ENCODE data around the gene SPTAN1. TPM values are rescaled to one million over a fixed set of nuclear protein-coding genes. Genes with fewer than 3 reads are reported as not detected.
"Not testable (repeated sequence)": the region's sequence is repeated elsewhere in the genome, so short reads cannot be mapped to it uniquely, and the experiment has no call there.

SPTAN1 gene
- polyA plus RNA-seq, 4 donors: 299 to 423 (median 338) TPM

DNA sequence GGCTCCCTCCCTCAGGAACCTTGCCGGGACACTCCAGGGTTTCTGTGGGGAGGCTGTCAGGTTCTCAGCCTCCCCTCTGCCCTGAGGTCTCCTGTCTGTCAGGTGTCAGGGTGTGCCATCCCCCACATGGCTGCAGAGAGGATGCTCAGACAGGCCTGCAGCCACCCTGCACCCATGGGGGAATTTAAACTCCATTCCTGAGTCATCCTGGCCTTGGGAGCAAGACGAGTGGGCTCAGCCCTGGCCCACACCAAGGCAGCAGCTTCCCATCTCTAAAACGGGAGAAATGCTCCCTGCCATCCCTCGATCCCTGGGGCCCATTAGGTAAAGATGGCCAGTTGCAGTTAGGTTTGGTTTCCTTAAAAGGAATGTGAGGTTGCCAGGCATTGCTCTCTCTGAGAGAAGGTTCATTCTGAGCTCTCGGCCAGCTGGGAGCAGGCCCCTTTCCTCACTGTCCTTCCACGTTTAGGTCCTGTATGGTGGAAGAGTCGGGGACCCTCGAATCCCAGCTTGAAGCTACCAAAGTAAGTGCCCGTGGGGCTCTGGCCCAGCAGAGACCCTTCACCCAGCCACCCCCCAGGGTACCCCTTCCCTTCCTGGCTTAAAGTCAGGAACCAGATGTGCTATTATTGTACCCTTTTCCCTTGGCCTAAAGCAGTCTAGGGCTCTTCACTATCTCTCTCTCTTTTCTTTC, 77.6 kb downstream of the SPTAN1 start:
- no peak for DNase-seq (ENCODE audit: low read depth in 4 of 4, low spot score in 3 of 4)

DNA sequence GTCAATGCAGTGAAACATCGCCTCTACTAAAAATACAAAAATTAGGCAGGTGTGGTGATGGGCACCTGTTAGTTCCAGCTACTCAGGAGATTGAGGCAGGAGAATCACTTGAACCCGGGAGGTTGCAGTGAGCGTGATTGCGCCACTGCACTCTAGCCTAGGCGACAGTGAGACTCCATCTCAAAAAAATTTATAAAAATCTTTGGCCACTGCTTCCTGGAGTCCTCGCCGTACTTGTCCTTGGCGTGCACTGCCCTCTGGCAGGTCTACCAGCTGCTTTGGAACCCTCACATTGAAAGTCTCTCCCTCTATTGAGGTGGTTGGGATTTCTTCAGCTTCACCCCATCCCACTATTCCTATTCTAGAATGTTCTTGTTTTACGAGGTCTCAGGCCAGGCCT, 79.2 kb downstream of the SPTAN1 start:
- DNase-seq (ENCODE audit: low read depth in 4 of 4, low spot score in 3 of 4): no peak

GRCh38 chr9:128632066-128632465, 79.7 kb downstream of the SPTAN1 start:
- DNase-seq (ENCODE audit: low read depth in 4 of 4, low spot score in 3 of 4): no peak

DNA sequence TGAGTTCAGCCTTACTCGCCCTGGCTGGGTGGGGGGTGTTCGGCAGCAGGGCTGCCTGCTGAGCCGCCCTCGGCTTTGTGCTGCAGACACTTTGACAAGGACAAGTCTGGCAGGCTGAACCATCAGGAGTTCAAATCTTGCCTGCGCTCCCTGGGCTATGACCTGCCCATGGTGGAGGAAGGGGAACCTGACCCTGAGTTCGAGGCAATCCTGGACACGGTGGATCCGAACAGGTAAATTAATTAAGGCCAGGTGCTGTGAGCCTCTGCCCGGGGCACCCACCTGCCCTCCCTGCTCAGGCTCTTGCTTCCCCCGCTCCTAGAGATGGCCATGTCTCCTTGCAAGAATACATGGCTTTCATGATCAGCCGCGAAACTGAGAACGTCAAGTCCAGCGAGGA, 80.1 kb downstream of the SPTAN1 start:
- no peak for DNase-seq (ENCODE audit: low read depth in 4 of 4, low spot score in 3 of 4)

- no peak for DNase-seq (ENCODE audit: low read depth in 4 of 4, low spot score in 3 of 4)
Observed at GRCh38 chr9:128633057-128633456, 80.7 kb downstream of the SPTAN1 start.

GRCh38 chr9:128633601-128634000, 81.2 kb downstream of the SPTAN1 start:
- no peak for DNase-seq (ENCODE audit: low read depth in 4 of 4, low spot score in 3 of 4)

DNA sequence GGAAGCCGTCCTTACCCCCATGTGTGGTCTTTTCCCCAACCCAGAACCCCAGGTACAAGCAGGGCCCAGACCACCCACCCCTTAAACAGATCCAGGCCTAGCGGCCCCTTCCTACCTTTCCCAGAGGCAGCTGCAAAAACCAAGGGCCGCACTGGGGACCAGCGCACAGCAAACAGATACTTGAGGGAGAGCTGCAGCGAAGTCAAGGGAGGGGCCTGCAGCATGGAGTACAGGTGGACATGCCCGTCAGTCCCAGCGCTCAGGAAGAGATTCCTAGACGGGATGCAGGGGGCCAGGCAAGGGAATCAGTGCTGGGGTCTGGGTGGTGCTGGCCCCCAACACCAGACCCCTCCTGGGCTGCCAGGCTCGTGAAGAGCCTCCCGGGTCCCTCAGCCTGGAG, 81.7 kb downstream of the SPTAN1 start:
- DNase-seq (ENCODE audit: low read depth in 4 of 4, low spot score in 3 of 4): no peak

GRCh38 chr9:128634651-128635262, 82.4 kb downstream of the SPTAN1 start:
- no peak for DNase-seq (ENCODE audit: low read depth in 4 of 4, low spot score in 3 of 4)

DNA sequence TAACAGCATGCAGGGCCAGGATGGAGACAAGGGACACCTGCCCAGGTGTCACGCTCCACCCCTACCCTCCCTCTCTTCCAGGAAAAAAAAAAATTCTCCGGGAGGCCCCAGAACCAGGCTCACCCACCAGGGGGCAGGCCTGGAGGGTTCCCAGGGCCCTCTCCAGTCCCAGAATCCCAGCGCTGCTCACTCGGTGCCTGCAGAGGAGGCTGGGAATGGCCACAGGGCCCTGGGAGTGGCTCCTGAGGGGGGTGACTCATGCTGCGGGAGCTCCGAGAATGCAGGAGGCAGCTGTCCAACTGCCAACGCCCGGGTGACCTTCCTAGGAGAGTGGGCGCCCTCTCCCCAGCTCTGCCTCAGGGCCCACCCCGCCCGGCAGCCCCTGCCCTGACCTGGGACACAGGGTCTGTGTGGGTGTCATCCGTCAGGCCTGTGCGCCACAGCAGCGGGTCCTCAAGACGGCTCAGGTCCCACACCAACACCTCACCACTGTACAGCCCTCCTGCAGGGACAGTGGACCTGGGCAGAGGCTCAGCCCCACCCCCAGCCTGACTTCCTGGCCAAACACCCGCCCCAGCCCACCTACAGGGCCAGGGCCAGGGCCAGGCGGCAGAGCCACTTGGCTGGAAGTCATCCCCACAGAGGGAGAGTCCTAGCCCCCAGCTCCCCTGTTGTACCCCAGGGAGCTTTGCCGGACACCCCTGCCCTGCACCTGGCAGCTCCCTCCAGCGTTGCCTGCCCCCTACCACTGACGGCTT, 83.1 kb downstream of the SPTAN1 start:
- no peak for DNase-seq (ENCODE audit: low read depth in 4 of 4, low spot score in 3 of 4)

GRCh38 chr9:128636024-128636390, 83.6 kb downstream of the SPTAN1 start:
- no peak for DNase-seq (ENCODE audit: low read depth in 4 of 4, low spot score in 3 of 4)

GRCh38 chr9:128636556-128637530, 84.5 kb downstream of the SPTAN1 start:
- DNase-seq (ENCODE audit: low read depth in 4 of 4, low spot score in 3 of 4): no peak

- DNase-seq (ENCODE audit: low read depth in 4 of 4, low spot score in 3 of 4): no peak
Observed at GRCh38 chr9:128637656-128638055, 85.3 kb downstream of the SPTAN1 start.

DNA sequence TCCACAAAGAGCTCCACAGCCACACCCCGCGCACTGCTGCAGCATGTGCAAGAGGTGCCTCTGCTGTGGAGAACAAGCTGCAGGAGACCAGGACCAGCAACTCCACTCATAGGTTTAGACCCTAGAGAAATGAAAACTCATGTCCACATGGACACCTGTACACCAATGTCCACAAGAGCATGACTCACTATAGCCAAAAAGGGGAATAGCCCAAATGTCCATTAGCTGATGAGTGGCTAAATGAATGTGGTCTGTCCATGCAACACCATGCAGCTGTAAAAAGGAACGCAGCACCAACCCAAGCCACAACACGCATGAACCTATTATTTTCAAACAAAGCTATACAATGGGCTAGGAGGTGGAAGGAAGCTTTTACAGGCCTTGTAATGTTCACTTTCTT, 86.2 kb downstream of the SPTAN1 start:
- DNase-seq (ENCODE audit: low read depth in 4 of 4, low spot score in 3 of 4): no peak

- no peak for DNase-seq (ENCODE audit: low read depth in 4 of 4, low spot score in 3 of 4)
Observed at GRCh38 chr9:128640603-128641002, 88.2 kb downstream of the SPTAN1 start.

DNA sequence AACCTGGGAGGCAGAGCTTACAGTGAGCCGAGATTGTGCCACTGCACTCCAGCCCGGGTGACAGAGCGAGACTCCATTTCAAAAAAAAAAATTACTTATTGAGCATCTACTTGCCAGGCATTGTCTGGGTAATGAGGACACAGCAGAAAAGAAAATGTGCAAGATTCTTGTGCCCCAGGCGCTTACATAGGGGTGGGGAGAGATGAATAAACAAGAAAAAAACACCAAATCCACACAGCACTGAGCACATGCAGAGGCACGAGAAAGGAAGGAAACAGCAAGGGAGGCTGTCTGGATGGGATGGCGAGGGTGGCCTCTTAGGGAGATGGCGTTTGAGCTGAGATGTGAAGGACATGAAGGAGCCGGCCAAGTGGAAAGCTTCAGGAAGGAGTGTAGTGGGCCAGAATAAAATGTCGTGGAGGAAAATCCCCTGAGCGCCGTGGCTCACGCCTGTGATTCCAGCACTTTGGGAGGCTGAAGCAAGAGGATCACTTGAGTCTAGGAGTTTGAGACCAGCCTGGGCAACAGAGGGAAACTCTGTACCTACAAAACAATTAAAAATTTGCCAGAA, 90.4 kb downstream of the SPTAN1 start:
- DNase-seq (ENCODE audit: low read depth in 4 of 4, low spot score in 3 of 4): no peak

GRCh38 chr9:128643519-128644300, 91.3 kb downstream of the SPTAN1 start:
- no peak for DNase-seq (ENCODE audit: low read depth in 4 of 4, low spot score in 3 of 4)

- not testable (repeated sequence) for DNase-seq (ENCODE audit: low read depth in 4 of 4, low spot score in 3 of 4)
Observed at GRCh38 chr9:128648206-128648605, 95.8 kb downstream of the SPTAN1 start.

- no peak for DNase-seq (ENCODE audit: low read depth in 4 of 4, low spot score in 3 of 4)
Observed at GRCh38 chr9:128651798-128652197, 99.4 kb downstream of the SPTAN1 start.

GRCh38 chr9:128653908-128654307, 101.5 kb downstream of the SPTAN1 start:
- DNase-seq (ENCODE audit: low read depth in 4 of 4, low spot score in 3 of 4): no peak

DNA sequence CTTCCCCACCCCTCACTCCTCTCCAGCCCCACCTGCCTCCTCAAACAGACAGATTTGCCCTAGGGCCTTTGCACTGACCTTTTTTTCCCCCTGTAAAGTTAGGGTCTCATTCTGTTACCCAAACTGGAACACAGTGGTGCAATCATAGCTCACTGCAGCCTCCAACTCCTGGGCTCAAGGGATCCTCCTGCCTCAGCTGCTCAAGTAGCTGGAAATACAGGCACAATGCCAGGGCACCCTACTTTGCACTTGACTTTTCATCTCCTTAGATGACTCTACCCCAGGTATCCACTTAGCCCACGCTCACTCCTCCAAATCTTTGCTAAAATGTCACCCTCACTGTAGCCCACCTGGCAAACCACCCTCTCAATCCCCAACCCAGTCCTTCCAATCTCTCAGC, 102.1 kb downstream of the SPTAN1 start:
- DNase-seq (ENCODE audit: low read depth in 4 of 4, low spot score in 3 of 4): no peak

Data from left renal pelvis (tissue), 4 donors.